ENCODE data around the gene FBLIM1. TPM values are rescaled to one million over a fixed set of nuclear protein-coding genes. Genes with fewer than 3 reads are reported as not detected.
A peak's percentile ranks its signal among the peaks of the same experiment; 100 is the strongest.

FBLIM1 gene
- total RNA-seq, 1 donor from 2014 or later: not detected

GRCh38 chr1:15735304-15736037 lies 23.1 kb upstream of the FBLIM1 start:
- Mint-ChIP-seq H3K9me3 (no peaks in the 10 kb centered on the region), H3K4me3 (no peak overlapping the region), H3K4me1 (no peaks in the 10 kb centered on the region), H3K27me3 (no peaks in the 10 kb centered on the region), H3K36me3 (ENCODE audit: low read depth) (peaks cover 8% of the 10 kb centered on the region), H3K27ac (no peak overlapping the region)
- intact Hi-C loops (cut with micrococcal nuclease): no loop called here
- DNase-seq: no peak

DNA sequence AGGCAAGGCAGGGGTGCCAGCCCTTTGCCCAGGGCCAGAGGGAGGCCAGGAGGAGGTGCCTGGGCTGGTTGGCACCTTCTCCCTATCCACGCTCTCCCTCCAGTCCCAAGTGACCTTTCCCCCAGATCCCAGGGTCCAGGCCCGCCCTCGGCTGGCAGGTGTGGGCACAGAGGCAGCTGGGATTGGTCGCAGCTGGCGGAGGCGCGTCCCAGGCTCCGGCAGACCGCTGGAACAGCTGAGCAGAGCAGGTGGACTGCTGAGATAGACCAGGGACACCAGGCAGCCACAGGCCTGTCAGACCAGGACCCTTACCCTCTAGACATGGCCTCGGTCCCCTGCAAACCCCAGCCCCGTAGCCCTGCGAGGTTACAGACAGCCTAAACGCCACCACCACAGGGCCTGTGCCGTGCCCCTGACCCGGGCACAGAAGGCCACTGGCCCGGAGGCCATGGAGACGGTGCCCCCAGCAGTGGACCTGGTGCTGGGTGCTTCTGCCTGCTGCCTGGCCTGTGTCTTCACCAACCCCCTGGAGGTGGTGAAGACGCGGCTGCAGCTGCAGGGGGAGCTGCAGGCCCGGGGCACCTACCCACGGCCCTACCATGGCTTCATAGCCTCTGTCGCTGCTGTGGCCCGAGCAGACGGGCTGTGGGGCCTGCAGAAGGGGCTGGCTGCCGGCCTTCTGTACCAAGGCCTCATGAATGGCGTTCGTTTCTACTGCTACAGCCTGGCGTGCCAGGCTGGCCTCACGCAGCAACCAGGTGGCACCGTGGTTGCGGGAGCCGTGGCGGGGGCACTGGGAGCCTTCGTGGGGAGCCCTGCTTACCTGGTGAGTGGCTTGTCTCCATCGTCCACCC lies 22.3 kb upstream of the FBLIM1 start, which contains the start of gene SLC25A34:
TSS of gene SLC25A34 (plus strand) at position 221 of the 854 bp plus-strand sequence. CDS start at position 449, 228 bp downstream.
- DNase-seq: no peak
- H3K36me3 Mint-ChIP-seq (ENCODE audit: low read depth): peaks cover 8% of the 10 kb centered on the region
- no peak within 1 kb of the TSS for H3K4me3 Mint-ChIP-seq
- peaks cover under 1% of the 10 kb centered on the region for H3K4me1 Mint-ChIP-seq
- no peaks in the 10 kb centered on the region for H3K9me3 Mint-ChIP-seq
- H3K27me3 Mint-ChIP-seq: no peaks in the 10 kb centered on the region
- H3K27ac Mint-ChIP-seq: no peak within 1 kb of the TSS
- intact Hi-C loops (cut with micrococcal nuclease): no loop called here

DNA sequence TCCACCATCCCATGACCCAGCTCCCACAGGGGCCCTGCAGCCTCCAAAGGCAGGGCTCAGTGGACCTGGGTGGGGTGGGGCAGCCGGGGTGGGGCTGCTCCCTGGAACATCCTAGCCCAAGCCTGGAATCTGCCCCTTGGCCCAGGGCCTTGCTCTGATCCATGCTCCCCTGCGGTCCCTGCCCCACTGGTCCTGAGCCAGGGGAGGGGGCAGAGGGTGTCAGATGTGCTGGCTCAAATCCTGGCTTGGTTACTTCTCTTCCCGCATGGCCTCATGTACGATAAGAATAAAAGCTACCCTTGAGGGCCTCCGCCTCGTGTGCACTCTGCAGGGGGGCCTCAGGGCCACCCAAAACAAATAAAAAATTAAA lies 21.7 kb upstream of the FBLIM1 start:
- Mint-ChIP-seq H3K27me3 (no peaks in the 10 kb centered on the region), H3K4me3 (no peak overlapping the region), H3K4me1 (peaks cover 4% of the 10 kb centered on the region), H3K36me3 (ENCODE audit: low read depth) (peaks cover 8% of the 10 kb centered on the region), H3K27ac (no peak overlapping the region), H3K9me3 (no peaks in the 10 kb centered on the region)
- no peak for DNase-seq
- intact Hi-C loops (cut with micrococcal nuclease): no loop called here

- Mint-ChIP-seq H3K4me3 (no peak overlapping the region), H3K27me3 (no peaks in the 10 kb centered on the region), H3K9me3 (no peaks in the 10 kb centered on the region), H3K36me3 (ENCODE audit: low read depth) (peaks cover 5% of the 10 kb centered on the region), H3K27ac (no peak overlapping the region), H3K4me1 (peaks cover 4% of the 10 kb centered on the region)
- intact Hi-C loops (cut with micrococcal nuclease): no loop called here
- no peak for DNase-seq
Measured at GRCh38 chr1:15737324-15738319, 21.0 kb upstream of the FBLIM1 start.

DNA sequence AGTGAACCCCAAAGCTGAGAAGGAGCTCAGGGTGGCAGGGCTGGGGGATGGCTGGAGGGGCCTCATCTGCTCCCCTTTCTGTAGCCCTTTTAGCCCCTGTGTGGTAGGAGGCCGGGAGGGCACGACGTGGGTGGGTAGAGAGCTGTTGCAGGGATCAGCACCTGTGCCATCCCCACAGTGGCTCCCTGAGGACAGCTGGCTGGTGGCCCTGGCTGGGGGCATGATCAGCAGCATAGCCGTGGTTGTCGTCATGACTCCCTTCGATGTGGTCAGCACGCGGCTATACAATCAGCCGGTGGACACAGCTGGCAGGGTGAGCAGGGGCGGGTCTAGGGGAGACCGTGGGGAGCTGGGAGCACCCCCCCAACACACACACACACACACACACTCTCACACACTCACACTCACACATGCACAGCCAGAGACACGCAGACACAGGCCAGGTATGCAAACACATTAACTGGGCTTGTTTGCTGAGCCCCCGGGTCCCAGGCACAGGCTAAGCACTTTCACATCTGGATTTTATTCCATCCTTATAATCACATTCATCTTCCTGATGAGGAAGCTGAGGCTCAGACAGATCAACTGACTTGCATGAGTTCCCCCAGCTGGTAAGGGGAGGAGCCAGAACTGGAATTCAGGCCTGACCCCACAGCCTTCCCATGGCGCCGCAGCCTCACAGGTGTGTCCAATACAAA lies 20.0 kb upstream of the FBLIM1 start:
- intact Hi-C loops (cut with micrococcal nuclease): no loop called here
- Mint-ChIP-seq H3K4me1 (peaks cover 4% of the 10 kb centered on the region), H3K27ac (no peak overlapping the region), H3K4me3 (no peak overlapping the region), H3K27me3 (no peaks in the 10 kb centered on the region), H3K9me3 (no peaks in the 10 kb centered on the region), H3K36me3 (ENCODE audit: low read depth) (no peaks in the 10 kb centered on the region)
- no peak for DNase-seq

DNA sequence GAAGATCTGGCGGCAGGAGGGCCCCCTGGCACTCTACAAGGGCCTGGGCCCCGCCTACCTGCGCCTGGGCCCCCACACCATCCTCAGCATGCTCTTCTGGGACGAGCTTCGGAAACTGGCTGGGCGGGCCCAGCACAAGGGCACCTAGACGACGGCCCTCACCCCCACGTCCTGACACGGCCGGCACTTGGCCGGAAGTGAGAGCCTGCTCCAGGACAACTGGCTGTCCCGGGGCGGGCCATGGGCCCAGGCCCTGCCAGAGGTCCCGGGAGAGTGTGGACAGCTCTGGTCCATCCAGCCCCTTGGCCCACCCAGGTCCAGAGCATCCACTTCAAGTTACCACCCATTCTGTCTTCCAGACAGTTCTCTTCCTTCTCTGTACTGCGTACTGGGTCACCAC lies 19.3 kb upstream of the FBLIM1 start:
- Mint-ChIP-seq H3K9me3 (no peaks in the 10 kb centered on the region), H3K27ac (no peak overlapping the region), H3K27me3 (no peaks in the 10 kb centered on the region), H3K4me3 (no peak overlapping the region), H3K36me3 (ENCODE audit: low read depth) (no peaks in the 10 kb centered on the region), H3K4me1 (peaks cover 4% of the 10 kb centered on the region)
- DNase-seq: no peak
- intact Hi-C loops (cut with micrococcal nuclease): no loop called here

DNA sequence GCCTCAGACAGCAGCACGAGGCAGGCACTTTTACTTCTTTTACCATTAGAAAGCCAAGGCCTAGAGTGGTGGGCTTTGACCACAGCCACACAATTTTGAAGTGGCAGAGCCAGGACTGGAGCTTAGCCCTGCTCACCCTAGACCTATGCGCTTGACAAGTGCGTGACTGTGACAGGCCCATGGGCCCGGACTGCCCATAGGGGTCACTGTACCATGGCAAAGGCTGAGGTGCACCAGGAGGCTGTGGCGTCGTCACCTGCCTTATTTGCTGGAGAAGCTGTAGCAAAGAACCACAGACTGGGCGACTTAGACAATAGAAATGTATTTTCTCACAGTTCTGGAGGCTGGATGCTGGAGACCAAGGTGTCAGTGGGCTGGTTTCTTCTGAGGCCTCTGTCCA lies 18.9 kb upstream of the FBLIM1 start:
- DNase-seq: no peak
- Mint-ChIP-seq H3K4me3 (no peak overlapping the region), H3K36me3 (ENCODE audit: low read depth) (no peaks in the 10 kb centered on the region), H3K27ac (peak overlapping the region; percentile 15), H3K4me1 (peaks cover 4% of the 10 kb centered on the region), H3K27me3 (no peaks in the 10 kb centered on the region), H3K9me3 (no peaks in the 10 kb centered on the region)
- intact Hi-C loops (cut with micrococcal nuclease): no loop called here

GRCh38 chr1:15740924-15741850 lies 17.4 kb upstream of the FBLIM1 start:
- Mint-ChIP-seq H3K27me3 (no peaks in the 10 kb centered on the region), H3K4me1 (peaks cover 4% of the 10 kb centered on the region), H3K4me3 (no peak overlapping the region), H3K36me3 (ENCODE audit: low read depth) (no peaks in the 10 kb centered on the region), H3K9me3 (no peaks in the 10 kb centered on the region), H3K27ac (peak overlapping the region; percentile 46)
- intact Hi-C loops (cut with micrococcal nuclease): loop anchor here (1.0 kb wide), 1 partner anchor 146 kb away; no protein-coding TSS in a partner anchor
- DNase-seq: peak; percentile 93

- peak within 1 kb of the TSS; percentile 46 for H3K27ac Mint-ChIP-seq
- peaks cover 4% of the 10 kb centered on the region for H3K4me1 Mint-ChIP-seq
- intact Hi-C loops (cut with micrococcal nuclease): no loop called here
Measured at GRCh38 chr1:15742339-15742801, 16.2 kb upstream of the FBLIM1 start, which contains the start of gene TMEM82. Gene TMEM82 (plus strand): TSS chr1:15742499. CDS start chr1:15742560, 61 bp downstream.

GRCh38 chr1:15744122-15744679 lies 14.4 kb upstream of the FBLIM1 start:
- Mint-ChIP-seq H3K4me1 (peaks cover 4% of the 10 kb centered on the region), H3K27me3 (no peaks in the 10 kb centered on the region), H3K27ac (no peak overlapping the region), H3K4me3 (no peak overlapping the region), H3K9me3 (no peaks in the 10 kb centered on the region), H3K36me3 (ENCODE audit: low read depth) (no peaks in the 10 kb centered on the region)
- no peak for DNase-seq
- intact Hi-C loops (cut with micrococcal nuclease): no loop called here

More at GRCh38 chr1:15742339-15742801, 16.2 kb upstream of the FBLIM1 start, which contains the start of gene TMEM82:
- Mint-ChIP-seq H3K27me3 (no peaks in the 10 kb centered on the region), H3K4me3 (no peak within 1 kb of the TSS), H3K9me3 (no peaks in the 10 kb centered on the region), H3K36me3 (ENCODE audit: low read depth) (no peaks in the 10 kb centered on the region)
- DNase-seq: no peak

- no peak overlapping the region for H3K4me3 Mint-ChIP-seq
- intact Hi-C loops (cut with micrococcal nuclease): no loop called here
- DNase-seq: no peak
- H3K27me3 Mint-ChIP-seq: no peaks in the 10 kb centered on the region
- H3K9me3 Mint-ChIP-seq: no peaks in the 10 kb centered on the region
- H3K4me1 Mint-ChIP-seq: no peaks in the 10 kb centered on the region
- no peaks in the 10 kb centered on the region for H3K36me3 Mint-ChIP-seq (ENCODE audit: low read depth)
- no peak overlapping the region for H3K27ac Mint-ChIP-seq
Measured at GRCh38 chr1:15747378-15747777, 11.2 kb upstream of the FBLIM1 start.

- intact Hi-C loops (cut with micrococcal nuclease): no loop called here
- Mint-ChIP-seq H3K4me3 (no peak overlapping the region), H3K4me1 (no peaks in the 10 kb centered on the region), H3K27ac (no peak overlapping the region), H3K36me3 (ENCODE audit: low read depth) (no peaks in the 10 kb centered on the region), H3K9me3 (no peaks in the 10 kb centered on the region), H3K27me3 (no peaks in the 10 kb centered on the region)
- no peak for DNase-seq
Measured at GRCh38 chr1:15748264-15748663, 10.3 kb upstream of the FBLIM1 start.
